AG10803 (cell line): ENCODE data around the gene CENPH.
"Not testable (repeated sequence)": the region's sequence is repeated elsewhere in the genome, so short reads cannot be mapped to it uniquely, and the experiment has no call there.

Source experiments
- DNase-seq: peaks from one replicate; pipeline ENCODE4 v3.0.0; 2010; ENCODE audit warnings: low read depth
- H3K4me3 ChIP-seq: 2 replicates; pipeline ENCODE4 v1.5.1; 2011; ENCODE audit warnings: mild to moderate bottlenecking, low read length, control low read depth
- TF ChIP-seq, protein P1 (sequence below): conservative IDR thresholded peaks from 2 replicates; pipeline ENCODE4 v1.5.1; 2011; ENCODE audit warnings: mild to moderate bottlenecking, low read length, control low read depth, inconsistent platforms

CENPH gene

GRCh38 chr5:69224520-69224919 lies 35.1 kb downstream of the CENPH start:
- no peak for DNase-seq
- H3K4me3 ChIP-seq, result no peak overlapping the region
- TF ChIP-seq, protein P1, sequence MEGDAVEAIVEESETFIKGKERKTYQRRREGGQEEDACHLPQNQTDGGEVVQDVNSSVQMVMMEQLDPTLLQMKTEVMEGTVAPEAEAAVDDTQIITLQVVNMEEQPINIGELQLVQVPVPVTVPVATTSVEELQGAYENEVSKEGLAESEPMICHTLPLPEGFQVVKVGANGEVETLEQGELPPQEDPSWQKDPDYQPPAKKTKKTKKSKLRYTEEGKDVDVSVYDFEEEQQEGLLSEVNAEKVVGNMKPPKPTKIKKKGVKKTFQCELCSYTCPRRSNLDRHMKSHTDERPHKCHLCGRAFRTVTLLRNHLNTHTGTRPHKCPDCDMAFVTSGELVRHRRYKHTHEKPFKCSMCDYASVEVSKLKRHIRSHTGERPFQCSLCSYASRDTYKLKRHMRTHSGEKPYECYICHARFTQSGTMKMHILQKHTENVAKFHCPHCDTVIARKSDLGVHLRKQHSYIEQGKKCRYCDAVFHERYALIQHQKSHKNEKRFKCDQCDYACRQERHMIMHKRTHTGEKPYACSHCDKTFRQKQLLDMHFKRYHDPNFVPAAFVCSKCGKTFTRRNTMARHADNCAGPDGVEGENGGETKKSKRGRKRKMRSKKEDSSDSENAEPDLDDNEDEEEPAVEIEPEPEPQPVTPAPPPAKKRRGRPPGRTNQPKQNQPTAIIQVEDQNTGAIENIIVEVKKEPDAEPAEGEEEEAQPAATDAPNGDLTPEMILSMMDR, result no peak

- H3K4me3 ChIP-seq, result no peak overlapping the region
- TF ChIP-seq, protein P1, result no peak
- DNase-seq, result no peak
Measured at GRCh38 chr5:69225860-69226259, 36.5 kb downstream of the CENPH start.

DNA sequence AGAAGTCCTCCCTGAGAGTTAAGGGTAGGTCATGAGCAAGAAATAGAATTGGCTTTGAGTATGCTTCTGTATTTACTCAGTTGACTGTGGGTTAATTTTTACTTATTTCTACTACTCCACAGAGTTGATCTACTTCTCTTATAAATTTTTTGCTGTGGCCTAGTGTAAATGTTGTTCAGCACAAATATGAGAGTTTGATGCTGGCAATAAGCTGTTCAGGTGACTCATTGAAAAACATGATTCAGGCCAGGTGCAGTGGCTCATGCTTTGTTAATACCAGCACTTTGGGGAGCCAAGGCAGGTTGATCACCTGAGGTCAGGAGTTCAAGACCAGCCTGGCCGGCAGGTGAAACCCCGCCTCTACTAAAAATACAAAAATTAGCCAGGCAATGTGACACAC lies 40.8 kb downstream of the CENPH start:
- no peak overlapping the region for H3K4me3 ChIP-seq
- no peak for DNase-seq
- TF ChIP-seq, protein P1, result no peak

DNA sequence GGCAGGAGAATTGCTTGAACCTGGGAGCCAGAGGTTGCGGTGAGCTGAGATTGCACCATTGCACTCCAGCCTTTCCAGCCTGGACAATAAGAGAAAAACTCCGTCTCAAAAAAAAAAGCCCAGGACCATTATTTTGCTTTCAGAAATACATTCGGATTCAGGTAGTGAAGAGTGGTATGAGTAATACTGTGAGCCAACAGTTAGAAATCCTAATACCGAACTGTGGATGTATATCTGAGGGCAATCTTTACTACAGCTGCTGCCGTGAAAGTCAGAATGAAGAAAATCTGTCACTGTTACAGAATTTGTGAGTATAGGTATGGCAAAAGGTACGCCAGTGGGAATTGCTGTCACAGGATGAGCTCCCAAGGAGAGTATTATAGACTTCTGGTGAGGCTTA lies 41.9 kb downstream of the CENPH start:
- TF ChIP-seq, protein P1, result no peak
- no peak overlapping the region for H3K4me3 ChIP-seq
- no peak for DNase-seq

DNA sequence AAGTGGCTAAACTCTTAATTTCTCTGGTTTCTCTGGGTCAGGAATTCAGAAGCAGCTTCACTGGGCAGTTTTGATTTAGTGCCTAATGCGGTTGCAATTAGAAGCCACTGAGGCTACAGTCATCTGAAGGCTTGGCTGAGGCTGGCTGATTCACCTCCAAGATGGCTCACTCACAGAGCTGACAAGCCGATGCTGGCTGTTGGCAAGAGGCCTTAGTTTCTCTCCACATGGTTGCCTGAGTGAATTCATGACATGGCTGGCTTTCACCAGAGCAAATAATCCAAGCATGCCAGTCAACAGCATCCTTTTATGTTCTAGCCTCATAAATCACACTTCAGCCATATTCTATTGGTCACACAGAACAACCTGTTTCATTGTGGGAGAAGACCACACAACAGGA lies 42.5 kb downstream of the CENPH start:
- DNase-seq, result peak; percentile 60
- TF ChIP-seq, protein P1, result no peak
- no peak overlapping the region for H3K4me3 ChIP-seq

- TF ChIP-seq, protein P1, result no peak
- peak within 1 kb of the TSS; percentile 92 for H3K4me3 ChIP-seq
- DNase-seq, result peak; percentile 87
Measured at GRCh38 chr5:69234457-69235268, 45.3 kb downstream of the CENPH start, which contains the start of gene CDK7. Gene CDK7, plus strand, starts transcription at chr5:69234886. Its CDS starts 90 bp downstream, at chr5:69234976.

DNA sequence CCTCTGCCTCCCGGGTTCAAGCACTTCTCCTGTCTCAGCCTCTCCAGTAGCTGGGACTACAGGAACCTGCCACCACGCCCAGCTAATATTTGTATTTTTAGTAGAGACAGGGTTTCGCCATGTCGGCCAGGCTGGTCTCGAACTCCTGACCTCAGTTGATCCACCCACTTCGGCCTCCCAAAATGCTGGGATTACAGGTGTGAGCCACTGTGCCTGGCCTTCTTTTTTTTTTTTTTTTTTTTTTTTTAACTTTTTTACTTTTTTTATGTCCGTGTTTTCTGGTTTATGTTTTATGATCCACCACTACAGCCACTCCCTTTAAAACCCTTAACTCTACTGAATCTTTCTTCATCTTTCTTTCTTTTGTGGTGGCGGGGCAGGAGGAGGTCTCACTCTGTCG lies 47.4 kb downstream of the CENPH start:
- not testable (repeated sequence) for H3K4me3 ChIP-seq

More for the DNA sequence above, 47.4 kb downstream of the CENPH start:
- DNase-seq, result not testable (repeated sequence)
